GM15510 (cell line): Measurements from ENCODE around the gene INTS2.
A peak's percentile ranks its signal among the peaks of the same experiment; 100 is the strongest.

Source experiments
- POLR2A ChIP-seq: IDR thresholded peaks from 3 replicates; pipeline ENCODE4 v1.6.1; 2011; ENCODE audit warnings: borderline replicate concordance; ENCODE audit not compliant: insufficient read length; ENCODE audit errors: extremely low read depth

Gene INTS2

GRCh38 chr17:61927208-61928100 lies at the start of gene INTS2:
Gene INTS2, minus strand, starts transcription at chr17:61927982. Its CDS starts 1,338 bp downstream, at chr17:61926644.
- TF ChIP-seq POLR2A = peak; percentile 93

- TF ChIP-seq POLR2A = no peak
These were observed 46.3 kb upstream of the INTS2 start for GRCh38 chr17:61974115-61974514.

GRCh38 chr17:61972311-61972710 lies 44.5 kb upstream of the INTS2 start:
- no peak for TF ChIP-seq POLR2A

GRCh38 chr17:61970030-61970429 lies 42.2 kb upstream of the INTS2 start:
- no peak for TF ChIP-seq POLR2A

- no peak for TF ChIP-seq POLR2A
These were observed 41.0 kb upstream of the INTS2 start for GRCh38 chr17:61968757-61969156.

GRCh38 chr17:61967729-61968128 lies 39.9 kb upstream of the INTS2 start:
- no peak for TF ChIP-seq POLR2A

GRCh38 chr17:61966191-61966590 lies 38.4 kb upstream of the INTS2 start:
- TF ChIP-seq POLR2A = no peak

- TF ChIP-seq POLR2A = no peak
These were observed 27.8 kb upstream of the INTS2 start for GRCh38 chr17:61955619-61956018.

- TF ChIP-seq POLR2A = no peak
These were observed 19.7 kb upstream of the INTS2 start for GRCh38 chr17:61947367-61948078.

- TF ChIP-seq POLR2A = no peak
These were observed 18.6 kb upstream of the INTS2 start for GRCh38 chr17:61946359-61946758.

- TF ChIP-seq POLR2A = no peak
These were observed 15.3 kb upstream of the INTS2 start for GRCh38 chr17:61943117-61943516.

GRCh38 chr17:61942085-61942484 lies 14.3 kb upstream of the INTS2 start:
- TF ChIP-seq POLR2A = no peak

- TF ChIP-seq POLR2A = no peak
These were observed 287 bp upstream of the INTS2 start for GRCh38 chr17:61928101-61928436.

- TF ChIP-seq POLR2A = no peak
These were observed 965 bp downstream of the INTS2 start for GRCh38 chr17:61926826-61927207.

GRCh38 chr17:61908292-61909037 lies 19.3 kb downstream of the INTS2 start:
- TF ChIP-seq POLR2A = no peak

- no peak for TF ChIP-seq POLR2A
These were observed 20.4 kb downstream of the INTS2 start for GRCh38 chr17:61907361-61907760.

GRCh38 chr17:61904094-61904710 lies 23.6 kb downstream of the INTS2 start:
- TF ChIP-seq POLR2A = no peak
